ENCODE measurements around the gene KEL. TPM values are rescaled to one million over a fixed set of nuclear protein-coding genes. Genes with fewer than 3 reads are reported as not detected.

KEL gene
- total RNA-seq, 2 donors from 2014 or later = 0.60 to 2.8 TPM

DNA sequence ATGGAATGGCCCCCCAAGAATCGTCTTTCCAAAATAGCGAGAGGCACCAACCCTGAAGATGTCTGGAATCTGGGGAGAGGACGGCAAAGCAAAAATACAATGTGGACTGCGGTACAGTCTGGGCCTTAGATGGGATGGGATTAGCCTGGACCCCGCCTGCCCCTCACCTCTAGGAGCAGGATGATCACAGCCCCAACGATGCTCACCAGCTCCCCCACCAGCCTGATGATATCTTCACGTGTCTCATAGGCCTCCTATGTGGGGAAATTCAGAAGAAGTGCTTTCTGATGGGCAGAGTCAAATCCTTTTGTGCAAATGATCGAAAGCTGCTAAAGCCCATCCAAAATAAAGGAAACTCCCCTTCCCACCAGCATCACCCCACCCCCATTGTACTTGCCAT, 46.8 kb downstream of the KEL start:
- ATAC-seq = no peak
- DNase-seq (ENCODE audit: low spot score in 2 of 2) = no peak
- no peaks in the 10 kb centered on the region for H3K9me3 Mint-ChIP-seq
- H3K36me3 Mint-ChIP-seq = no peaks in the 10 kb centered on the region
- no peak overlapping the region for H3K27ac Mint-ChIP-seq

GRCh38 chr7:142914121-142914520, 48.0 kb downstream of the KEL start:
- DNase-seq (ENCODE audit: low spot score in 2 of 2) = no peak
- no peak for ATAC-seq
- Mint-ChIP-seq H3K9me3 (no peaks in the 10 kb centered on the region), H3K27ac (no peak overlapping the region), H3K36me3 (no peaks in the 10 kb centered on the region)

DNA sequence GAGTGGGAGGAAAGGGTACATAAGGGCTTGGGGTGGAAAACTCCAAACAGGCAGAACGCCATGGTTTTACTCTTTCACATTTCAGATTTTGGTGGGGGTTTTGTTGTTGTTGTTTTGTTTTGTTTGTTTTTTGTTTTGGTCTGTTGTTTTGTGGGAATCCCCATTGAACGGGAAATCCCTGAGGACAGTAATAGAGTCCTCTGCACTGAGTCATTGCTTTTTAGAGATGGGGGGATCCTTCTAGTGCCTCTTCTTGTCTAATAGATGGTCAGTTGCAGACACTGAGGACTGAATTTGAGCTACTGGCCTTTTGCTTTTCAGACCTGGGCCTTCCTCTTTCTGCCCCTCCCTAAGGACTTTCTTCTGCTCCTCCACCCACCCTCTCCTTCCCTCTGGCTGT, 48.6 kb downstream of the KEL start:
- DNase-seq (ENCODE audit: low spot score in 2 of 2) = no peak
- Mint-ChIP-seq H3K36me3 (no peaks in the 10 kb centered on the region), H3K9me3 (no peaks in the 10 kb centered on the region), H3K27ac (no peak overlapping the region)
- ATAC-seq = no peak

- H3K27ac Mint-ChIP-seq = no peak overlapping the region
- ATAC-seq (no peak), DNase-seq (ENCODE audit: low spot score in 2 of 2) (no peak)
- H3K36me3 Mint-ChIP-seq = no peaks in the 10 kb centered on the region
- no peaks in the 10 kb centered on the region for H3K9me3 Mint-ChIP-seq
Measured at GRCh38 chr7:142913051-142913450, 49.1 kb downstream of the KEL start.

- ATAC-seq = no peak
- no peak for DNase-seq (ENCODE audit: low spot score in 2 of 2)
- no peak overlapping the region for H3K27ac Mint-ChIP-seq
- no peaks in the 10 kb centered on the region for H3K9me3 Mint-ChIP-seq
- no peaks in the 10 kb centered on the region for H3K36me3 Mint-ChIP-seq
Measured at GRCh38 chr7:142910481-142910880, 51.7 kb downstream of the KEL start.

DNA sequence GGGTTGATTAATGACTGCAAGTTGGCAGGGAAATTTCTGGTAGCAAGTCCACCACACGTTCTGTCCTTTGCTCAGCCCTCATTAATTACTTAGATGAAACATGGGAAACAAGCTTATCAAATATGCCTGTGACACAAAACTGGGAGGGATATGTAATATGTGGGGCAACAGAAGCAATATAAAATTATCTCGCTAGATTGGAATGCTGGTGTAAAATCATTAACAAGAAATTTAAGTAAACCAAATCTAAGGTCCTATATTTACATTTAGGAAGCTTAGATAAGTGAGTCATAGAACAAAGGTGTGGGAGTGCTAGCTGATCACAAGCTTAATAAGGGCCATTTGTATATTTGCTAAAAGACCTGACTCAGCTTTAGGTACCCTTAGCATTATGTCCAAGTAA, 52.1 kb downstream of the KEL start:
- no peak overlapping the region for H3K27ac Mint-ChIP-seq
- H3K9me3 Mint-ChIP-seq = no peaks in the 10 kb centered on the region
- DNase-seq (ENCODE audit: low spot score in 2 of 2) (no peak), ATAC-seq (no peak)
- H3K36me3 Mint-ChIP-seq = no peaks in the 10 kb centered on the region

- peak in 1 of 2 donors; percentile 51 for ATAC-seq
- no peak overlapping the region for H3K27ac Mint-ChIP-seq
Measured at GRCh38 chr7:142908921-142909890, 53.0 kb downstream of the KEL start.

GRCh38 chr7:142908290-142908689, 53.9 kb downstream of the KEL start:
- H3K9me3 Mint-ChIP-seq = no peaks in the 10 kb centered on the region
- no peaks in the 10 kb centered on the region for H3K36me3 Mint-ChIP-seq
- H3K27ac Mint-ChIP-seq = no peak overlapping the region
- ATAC-seq (no peak), DNase-seq (ENCODE audit: low spot score in 2 of 2) (no peak)

More at GRCh38 chr7:142908921-142909890, 53.0 kb downstream of the KEL start:
- DNase-seq (ENCODE audit: low spot score in 2 of 2) = no peak
- no peaks in the 10 kb centered on the region for H3K36me3 Mint-ChIP-seq
- H3K9me3 Mint-ChIP-seq = no peaks in the 10 kb centered on the region

GRCh38 chr7:142906643-142907042, 55.5 kb downstream of the KEL start:
- ATAC-seq (no peak), DNase-seq (ENCODE audit: low spot score in 2 of 2) (no peak)
- Mint-ChIP-seq H3K27ac (no peak overlapping the region), H3K36me3 (no peaks in the 10 kb centered on the region), H3K9me3 (no peaks in the 10 kb centered on the region)

- DNase-seq (ENCODE audit: low spot score in 2 of 2) (no peak), ATAC-seq (no peak)
- no peaks in the 10 kb centered on the region for H3K36me3 Mint-ChIP-seq
- H3K27ac Mint-ChIP-seq = no peak overlapping the region
- H3K9me3 Mint-ChIP-seq = no peaks in the 10 kb centered on the region
Measured at GRCh38 chr7:142905759-142906158, 56.4 kb downstream of the KEL start.

DNA sequence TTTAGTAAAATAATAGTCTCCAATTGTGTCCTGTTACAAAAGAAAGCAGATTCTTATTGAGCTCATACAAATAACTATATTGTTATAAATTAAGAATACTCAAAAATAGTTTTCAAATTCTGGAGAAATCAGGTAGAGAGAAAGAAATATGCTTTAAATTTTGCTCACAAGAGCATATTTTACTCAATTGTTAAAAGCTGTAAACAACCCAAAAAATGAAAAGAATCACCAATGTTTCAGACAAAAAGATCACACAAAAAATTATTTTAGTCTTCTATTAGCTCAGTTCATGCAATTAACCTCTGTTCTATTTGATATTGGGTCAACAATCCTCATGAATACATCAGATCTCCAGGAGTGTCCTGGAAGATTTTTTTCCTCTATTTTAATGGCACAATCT, 58.0 kb downstream of the KEL start:
- DNase-seq (ENCODE audit: low spot score in 2 of 2) (no peak), ATAC-seq (no peak)
- Mint-ChIP-seq H3K36me3 (no peaks in the 10 kb centered on the region), H3K27ac (no peak overlapping the region), H3K9me3 (no peaks in the 10 kb centered on the region)

DNA sequence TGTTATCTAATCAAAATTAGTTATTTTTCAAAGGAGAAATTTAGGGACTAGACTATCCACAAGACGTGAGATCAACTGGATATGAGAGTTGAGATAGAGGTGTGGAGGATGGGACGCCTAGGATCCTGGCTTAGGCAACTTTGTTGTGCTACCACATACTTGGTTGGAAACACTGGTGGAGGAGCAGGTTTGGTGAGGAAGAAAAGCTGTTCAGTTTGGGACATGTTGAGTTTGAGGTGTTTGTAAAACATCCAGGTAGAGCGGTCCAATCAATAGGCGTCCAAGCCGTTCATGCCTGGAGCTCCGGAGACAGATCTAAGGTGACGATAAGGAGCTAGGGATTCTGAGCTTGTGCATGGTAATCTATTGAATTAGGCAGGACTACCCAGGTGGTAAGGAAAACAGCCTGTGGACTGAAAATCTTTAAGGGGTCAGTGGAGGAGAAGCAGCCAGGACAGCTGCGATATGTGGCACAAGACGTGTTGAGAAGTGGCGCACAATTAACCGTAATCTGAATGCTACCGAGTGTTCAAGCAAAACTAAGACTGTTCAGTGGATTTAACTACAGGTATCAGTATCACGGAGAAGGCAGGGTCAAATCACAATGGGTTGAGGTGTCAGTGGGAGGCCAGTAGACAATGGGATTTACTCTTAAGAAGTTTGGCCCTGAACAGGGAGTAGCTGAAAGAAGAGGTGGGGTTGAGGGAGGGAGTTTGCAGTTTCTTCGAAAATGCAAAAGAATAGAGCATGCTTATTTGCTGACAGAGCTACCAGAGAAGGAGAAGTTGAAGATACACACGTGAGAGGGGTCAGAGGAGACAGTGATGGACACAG, 60.5 kb downstream of the KEL start:
- H3K27ac Mint-ChIP-seq = no peak overlapping the region
- DNase-seq (ENCODE audit: low spot score in 2 of 2) (no peak), ATAC-seq (no peak)
- no peaks in the 10 kb centered on the region for H3K36me3 Mint-ChIP-seq
- H3K9me3 Mint-ChIP-seq = no peaks in the 10 kb centered on the region

GRCh38 chr7:142899661-142900060, 62.5 kb downstream of the KEL start:
- ATAC-seq (no peak), DNase-seq (ENCODE audit: low spot score in 2 of 2) (no peak)
- Mint-ChIP-seq H3K27ac (no peak overlapping the region), H3K36me3 (no peaks in the 10 kb centered on the region), H3K9me3 (no peaks in the 10 kb centered on the region)

GRCh38 chr7:142898377-142899170, 63.6 kb downstream of the KEL start:
- H3K9me3 Mint-ChIP-seq = no peaks in the 10 kb centered on the region
- ATAC-seq (no peak), DNase-seq (ENCODE audit: low spot score in 2 of 2) (no peak)
- no peak overlapping the region for H3K27ac Mint-ChIP-seq
- H3K36me3 Mint-ChIP-seq = no peaks in the 10 kb centered on the region

DNA sequence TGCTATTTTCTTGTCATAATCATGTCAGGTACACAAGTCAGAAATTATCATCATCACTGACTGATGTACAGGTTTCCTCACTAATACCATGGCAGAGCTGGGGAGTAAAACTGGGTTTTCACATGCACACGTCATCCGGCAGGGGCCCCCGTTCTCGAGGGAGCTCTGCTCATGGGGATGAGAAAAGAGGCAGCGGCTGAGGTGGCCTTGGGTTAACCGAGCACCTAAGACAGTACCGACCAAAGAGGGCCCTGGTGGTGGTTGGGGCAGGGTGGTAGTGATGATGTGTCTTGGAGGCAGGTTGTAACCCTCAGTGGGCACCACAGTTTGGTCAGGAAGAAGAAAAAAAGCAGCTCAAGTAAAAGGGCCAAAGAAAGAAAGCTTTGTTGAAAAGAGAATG, 64.5 kb downstream of the KEL start:
- Mint-ChIP-seq H3K27ac (no peak overlapping the region), H3K36me3 (no peaks in the 10 kb centered on the region), H3K9me3 (no peaks in the 10 kb centered on the region)
- ATAC-seq = no peak
- no peak for DNase-seq (ENCODE audit: low spot score in 2 of 2)

DNA sequence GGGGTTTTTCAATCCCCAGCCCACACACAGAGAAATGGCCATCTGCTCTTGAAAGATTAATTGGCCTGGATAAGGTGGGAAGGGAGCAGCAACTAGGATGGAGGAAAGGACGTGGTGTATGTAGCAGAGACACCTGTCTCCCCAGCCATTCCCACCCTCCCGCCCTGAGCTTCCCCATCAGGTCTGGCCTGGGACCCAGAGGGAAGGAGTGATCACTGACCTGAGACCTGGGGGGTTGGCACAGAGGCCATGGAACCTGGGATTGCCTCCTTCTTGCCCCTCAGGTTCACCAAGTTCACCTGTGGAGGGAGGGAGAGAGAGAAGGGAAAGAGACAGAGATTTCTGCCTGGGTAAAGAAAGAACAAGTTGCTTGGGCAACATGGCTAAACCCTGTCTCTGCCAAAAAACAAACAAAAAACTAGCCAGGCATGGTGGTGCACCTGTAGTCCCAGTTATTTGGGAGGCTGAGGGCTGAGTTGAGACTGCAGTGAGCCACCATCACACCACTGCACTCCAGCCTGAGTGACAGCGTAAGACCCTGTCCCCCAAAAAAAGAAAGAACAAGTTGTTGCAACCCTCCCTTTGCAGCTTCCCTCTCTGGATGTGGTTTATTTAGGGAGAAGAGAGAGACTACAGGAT, 65.3 kb downstream of the KEL start:
- DNase-seq (ENCODE audit: low spot score in 2 of 2) (no peak), ATAC-seq (no peak)
- H3K9me3 Mint-ChIP-seq = no peaks in the 10 kb centered on the region
- H3K36me3 Mint-ChIP-seq = no peaks in the 10 kb centered on the region
- no peak overlapping the region for H3K27ac Mint-ChIP-seq

Measured in activated naive CD4-positive, alpha-beta T cell treated with anti-CD3 and anti-CD28 coated beads, Interleukin-2, amount 50 U/mL, for 72 hours (primary cell).